GM12873 (cell line): ENCODE results near the gene IZUMO3.

ENCODE experiments used
- CTCF ChIP-seq: IDR thresholded peaks from 2 replicates; pipeline ENCODE4 v1.5.1; 2012; ENCODE audit warnings: low read depth, mild to moderate bottlenecking, moderate library complexity, low read length, control low read depth; ENCODE audit not compliant: insufficient read depth; ENCODE audit errors: missing control alignments

Gene IZUMO3

GRCh38 chr9:24502206-24502937 is 43.3 kb downstream of the IZUMO3 start:
- TF ChIP-seq CTCF, result no peak

- TF ChIP-seq CTCF, result no peak
Observed at GRCh38 chr9:24500761-24501160, 44.9 kb downstream of the IZUMO3 start.

- no peak for TF ChIP-seq CTCF
Observed at GRCh38 chr9:24498632-24499031, 47.1 kb downstream of the IZUMO3 start.

GRCh38 chr9:24497671-24498070 is 48.0 kb downstream of the IZUMO3 start:
- TF ChIP-seq CTCF, result no peak
